Cardiac muscle cell (in vitro differentiated cells and primary cell): Measurements from ENCODE around the gene FLNB. TPM values are rescaled to one million over a fixed set of nuclear protein-coding genes. Genes with fewer than 3 reads are reported as not detected.

Source experiments
- DNase-seq, 2 donors: peaks; one replicate each; pipeline versions ENCODE4 v3.0.0 to v3.0.0-alpha.2; 2010 to 2017; ENCODE audit warnings: low read depth in 1 of 2, low spot score in 1 of 2
- H3K27ac ChIP-seq: fragments of 200-600 bp; sonication (generic); 2 replicates; pipeline ENCODE4 v1.5.1; 2016
- H3K27me3 ChIP-seq: fragments of 200-600 bp; sonication (generic); 2 replicates; pipeline ENCODE4 v1.6.0; 2016; ENCODE audit warnings: control low read depth
- H3K36me3 ChIP-seq: fragments of 200-600 bp; sonication (generic); 2 replicates; pipeline ENCODE4 v1.5.1; 2016; ENCODE audit warnings: control low read depth
- H3K4me1 ChIP-seq: fragments of 200-600 bp; sonication (generic); 2 replicates; pipeline ENCODE4 v1.8.1; 2017; ENCODE audit warnings: low read depth, mild to moderate bottlenecking, mixed run types
- H3K4me3 ChIP-seq: fragments of 200-600 bp; sonication (generic); 2 replicates; pipeline ENCODE4 v1.5.1; 2016; ENCODE audit warnings: mild to moderate bottlenecking
- H3K9me3 ChIP-seq: fragments of 200-600 bp; sonication (generic); 2 replicates; pipeline ENCODE4 v1.5.1; 2017; ENCODE audit warnings: low read depth, mild to moderate bottlenecking, control low read depth
- polyA plus RNA-seq: library from polyadenylated mRNA; unstranded; fragments of >200 nt; fragmentation: Nextera tagmentation; extraction: Ambion mirVana; gene quantifications from 2 replicates; pipeline ENCODE4 v1.2.1, GENCODE V29; 2016
- total RNA-seq: library from RNA; depleted of rRNA; stranded (reverse); fragments of >200 nt; gene quantifications from 2 replicates; pipeline ENCODE4 v1.2.3, GENCODE V29; 2016
- TF ChIP-seq, protein P1 (sequence below): IDR thresholded peaks from 2 replicates; pipeline ENCODE4 v1.5.1; 2012; ENCODE audit warnings: low read depth, mild to moderate bottlenecking, low read length

The FLNB gene
- total and polyA plus RNA-seq, 2 experiments from 2014 or later = 12.1 to 28.7 TPM

- no peaks in the 10 kb centered on the region for H3K9me3 ChIP-seq
- H3K27ac ChIP-seq = no peak overlapping the region
- no peaks in the 10 kb centered on the region for H3K4me1 ChIP-seq
- DNase-seq = no peak
- no peak overlapping the region for H3K4me3 ChIP-seq
- H3K27me3 ChIP-seq = no peaks in the 10 kb centered on the region
- TF ChIP-seq, protein P1, sequence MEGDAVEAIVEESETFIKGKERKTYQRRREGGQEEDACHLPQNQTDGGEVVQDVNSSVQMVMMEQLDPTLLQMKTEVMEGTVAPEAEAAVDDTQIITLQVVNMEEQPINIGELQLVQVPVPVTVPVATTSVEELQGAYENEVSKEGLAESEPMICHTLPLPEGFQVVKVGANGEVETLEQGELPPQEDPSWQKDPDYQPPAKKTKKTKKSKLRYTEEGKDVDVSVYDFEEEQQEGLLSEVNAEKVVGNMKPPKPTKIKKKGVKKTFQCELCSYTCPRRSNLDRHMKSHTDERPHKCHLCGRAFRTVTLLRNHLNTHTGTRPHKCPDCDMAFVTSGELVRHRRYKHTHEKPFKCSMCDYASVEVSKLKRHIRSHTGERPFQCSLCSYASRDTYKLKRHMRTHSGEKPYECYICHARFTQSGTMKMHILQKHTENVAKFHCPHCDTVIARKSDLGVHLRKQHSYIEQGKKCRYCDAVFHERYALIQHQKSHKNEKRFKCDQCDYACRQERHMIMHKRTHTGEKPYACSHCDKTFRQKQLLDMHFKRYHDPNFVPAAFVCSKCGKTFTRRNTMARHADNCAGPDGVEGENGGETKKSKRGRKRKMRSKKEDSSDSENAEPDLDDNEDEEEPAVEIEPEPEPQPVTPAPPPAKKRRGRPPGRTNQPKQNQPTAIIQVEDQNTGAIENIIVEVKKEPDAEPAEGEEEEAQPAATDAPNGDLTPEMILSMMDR = no peak
- no peaks in the 10 kb centered on the region for H3K36me3 ChIP-seq
These were observed 4.9 kb downstream of the FLNB start for GRCh38 chr3:58013099-58013498.

DNA sequence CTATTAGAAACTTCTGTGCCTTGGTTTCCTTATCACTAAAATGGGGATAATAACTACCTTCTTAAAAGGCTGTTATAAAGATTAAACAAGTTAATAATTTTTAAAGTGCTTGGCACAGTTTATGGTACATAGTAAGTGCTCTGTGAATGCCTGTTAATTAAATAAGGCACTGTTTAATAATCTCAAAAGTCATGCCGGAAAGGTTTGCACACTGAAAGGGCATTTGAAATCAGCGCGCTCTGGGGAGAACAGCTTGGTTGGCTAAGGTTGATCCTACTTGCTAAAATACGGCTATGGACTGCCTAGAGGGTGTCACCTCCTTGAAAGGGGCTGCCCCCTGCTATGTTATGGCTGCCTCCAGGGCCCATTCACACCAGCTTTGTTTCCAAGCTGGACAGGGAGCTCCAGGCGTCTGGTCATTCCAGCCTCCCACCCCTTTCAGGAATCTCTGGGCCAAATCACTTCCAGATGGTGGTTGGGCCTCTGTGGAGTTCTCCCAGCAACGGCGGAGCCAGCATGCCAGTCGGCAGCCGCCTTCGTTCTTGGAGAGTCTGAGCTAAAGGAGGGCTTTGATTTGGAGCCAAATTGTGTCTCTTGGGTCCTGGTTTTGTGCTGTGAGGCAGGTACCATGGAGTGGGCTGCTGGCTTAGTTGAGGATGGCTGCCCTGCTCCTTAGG is 5.9 kb downstream of the FLNB start:
- Histone ChIP-seq H3K27ac (no peak overlapping the region), H3K27me3 (no peaks in the 10 kb centered on the region), H3K4me3 (no peak overlapping the region), H3K4me1 (no peaks in the 10 kb centered on the region), H3K36me3 (no peaks in the 10 kb centered on the region), H3K9me3 (no peaks in the 10 kb centered on the region)
- peak in 1 of 2 donors; percentile 93 for DNase-seq
- TF ChIP-seq, protein P1 = no peak

DNA sequence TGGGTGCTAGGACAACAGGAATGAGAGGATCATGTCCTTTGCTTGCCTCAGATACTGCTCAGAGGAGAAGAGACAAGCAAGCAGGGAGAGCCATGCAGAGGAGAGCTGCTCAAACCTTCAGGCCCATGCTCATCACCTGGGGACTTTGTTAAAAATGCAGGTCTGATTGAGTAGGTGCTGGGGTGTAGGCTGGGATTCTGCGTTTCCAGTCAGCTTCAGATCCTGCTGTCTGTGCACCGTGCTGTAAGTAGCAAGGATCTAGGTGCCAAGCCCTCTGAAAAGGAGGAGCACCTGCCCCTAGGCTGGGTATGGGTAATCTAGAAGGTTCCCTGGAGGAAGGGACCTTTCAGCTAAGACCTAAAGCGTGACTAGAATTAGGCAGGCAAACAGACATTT is 7.3 kb downstream of the FLNB start:
- TF ChIP-seq, protein P1 = no peak
- Histone ChIP-seq H3K36me3 (no peaks in the 10 kb centered on the region), H3K27me3 (no peaks in the 10 kb centered on the region), H3K9me3 (no peaks in the 10 kb centered on the region), H3K27ac (no peak overlapping the region), H3K4me1 (peaks cover 9% of the 10 kb centered on the region), H3K4me3 (no peak overlapping the region)
- no peak for DNase-seq

GRCh38 chr3:58016710-58017109 is 8.5 kb downstream of the FLNB start:
- H3K9me3 ChIP-seq = no peaks in the 10 kb centered on the region
- peaks cover 15% of the 10 kb centered on the region for H3K4me1 ChIP-seq
- H3K27me3 ChIP-seq = no peaks in the 10 kb centered on the region
- H3K4me3 ChIP-seq = no peak overlapping the region
- no peak for DNase-seq
- TF ChIP-seq, protein P1 = no peak
- H3K36me3 ChIP-seq = no peaks in the 10 kb centered on the region
- no peak overlapping the region for H3K27ac ChIP-seq

- Histone ChIP-seq H3K27me3 (no peaks in the 10 kb centered on the region), H3K4me3 (no peak overlapping the region), H3K9me3 (no peaks in the 10 kb centered on the region), H3K27ac (no peak overlapping the region), H3K36me3 (no peaks in the 10 kb centered on the region), H3K4me1 (peaks cover 15% of the 10 kb centered on the region)
- DNase-seq = no peak
- TF ChIP-seq, protein P1 = no peak
These were observed 10.9 kb downstream of the FLNB start for GRCh38 chr3:58018892-58019742.
